Naive thymus-derived CD4-positive, alpha-beta T cell (primary cell): ENCODE measurements around the gene ITGBL1. TPM values are rescaled to one million over a fixed set of nuclear protein-coding genes. Genes with fewer than 3 reads are reported as not detected.

Experiments used
- ATAC-seq: fragments of 150-1000 bp; cut with Tn5 transposase; 2 replicates; pipeline ENCODE4 v1.10.0; 2021; ENCODE audit warnings: mild to moderate bottlenecking, moderate library complexity
- CTCF ChIA-PET: fragments of 350-600 bp; sonication (Branson Sonifier 250); formaldehyde crosslinking; loops from one replicate; lab custom pipeline; 2021; ENCODE audit warnings: antibody characterized with exemption; lab: Charles Lee
- POLR2A ChIA-PET: fragments of 350-600 bp; sonication (Branson Sonifier 250); formaldehyde crosslinking; loops from one replicate; lab custom pipeline; 2021; ENCODE audit warnings: antibody characterized with exemption, inconsistent platforms; lab: Charles Lee
- DNase-seq, 9 donors: peaks; one replicate each; pipeline versions ENCODE4 v3.0.0 to v3.0.0-alpha.2; 2020 to 2022; ENCODE audit warnings: mixed read lengths in 1 of 9
- H3K27ac ChIP-seq: one replicate; pipeline ENCODE4 v1.7.0; 2013; ENCODE audit warnings: mild to moderate bottlenecking, low read depth, low read length, moderate library complexity
- H3K27me3 ChIP-seq, 2 donors: one replicate each; pipeline ENCODE4 v1.7.0; 2013; ENCODE audit warnings: low read length in 2 of 2, mild to moderate bottlenecking in 2 of 2, moderate library complexity in 2 of 2; ENCODE audit not compliant: control insufficient read depth in 2 of 2, insufficient read depth in 2 of 2
- H3K36me3 ChIP-seq, 3 experiments: 1 replicate in 2 of 3; 2 replicates in 1 of 3; pipeline ENCODE4 v1.7.0; 2013; ENCODE audit warnings: low read length in 3 of 3, mild to moderate bottlenecking in 3 of 3, moderate library complexity in 1 of 3; ENCODE audit not compliant: insufficient read depth in 3 of 3, control insufficient read depth in 2 of 3
- H3K4me1 ChIP-seq, 2 donors: one replicate each; pipeline ENCODE4 v1.7.0; 2013; ENCODE audit warnings: low read length in 2 of 2, mild to moderate bottlenecking in 2 of 2, moderate library complexity in 1 of 2; ENCODE audit not compliant: control insufficient read depth in 2 of 2, insufficient read depth in 2 of 2
- H3K4me3 ChIP-seq: 2 replicates; pipeline ENCODE4 v1.7.0; 2013; ENCODE audit warnings: mild to moderate bottlenecking, low read length
- H3K9me3 ChIP-seq, 3 experiments: 1 replicate in 2 of 3; 2 replicates in 1 of 3; pipeline ENCODE4 v1.7.0; 2013; ENCODE audit warnings: low read length in 3 of 3; ENCODE audit not compliant: control insufficient read depth in 2 of 3
- H3K27ac Mint-ChIP-seq, 9 donors: one replicate each; pipeline ENCODE4 v1.8.0; 2020 to 2022; ENCODE audit warnings: mixed read lengths in 9 of 9, mild to moderate bottlenecking in 8 of 9, moderate library complexity in 5 of 9, inconsistent platforms in 2 of 9
- H3K27me3 Mint-ChIP-seq, 5 donors: one replicate each; pipeline ENCODE4 v1.8.0; 2021 to 2022; ENCODE audit warnings: mixed read lengths in 5 of 5, mild to moderate bottlenecking in 1 of 5
- H3K36me3 Mint-ChIP-seq, 5 donors: one replicate each; pipeline ENCODE4 v1.8.0; 2020 to 2022; ENCODE audit warnings: mixed read lengths in 5 of 5, mild to moderate bottlenecking in 3 of 5, inconsistent platforms in 1 of 5
- H3K4me1 Mint-ChIP-seq, 7 donors: one replicate each; pipeline ENCODE4 v1.8.0; 2020 to 2022; ENCODE audit warnings: mixed read lengths in 7 of 7, mild to moderate bottlenecking in 3 of 7, inconsistent platforms in 1 of 7
- H3K4me3 Mint-ChIP-seq, 10 donors: one replicate each; pipeline ENCODE4 v1.8.0; 2020 to 2022; ENCODE audit warnings: mild to moderate bottlenecking in 10 of 10, mixed read lengths in 10 of 10, moderate library complexity in 6 of 10, inconsistent platforms in 2 of 10
- H3K9me3 Mint-ChIP-seq, 11 donors: one replicate each; pipeline ENCODE4 v1.8.0; 2020 to 2022; ENCODE audit warnings: mixed read lengths in 11 of 11, mild to moderate bottlenecking in 4 of 11, inconsistent platforms in 1 of 11, moderate library complexity in 1 of 11
- intact Hi-C, 2 donors: fragments of 100-400 bp; cut with micrococcal nuclease; formaldehyde crosslinking; loops; one replicate each; pipeline ENCODE4 v1.15.1; 2023
- polyA plus RNA-seq, 2 donors: library from polyadenylated mRNA; unstranded; fragments of 300-500 nt; fragmentation: Illumina TruSeq; gene quantifications; one replicate each; pipeline ENCODE4 v1.2.3, GENCODE V29; 2021
- total RNA-seq, 6 experiments: library from RNA in 5 of 6; stranded (reverse) in 5 of 6; gene quantifications; 1 replicate in 5 of 6; 2 replicates in 1 of 6; pipeline ENCODE4 v1.2.3 and lab custom pipeline; 2021 to 2026

Gene ITGBL1
- total and polyA plus RNA-seq, 7 experiments from 2014 or later, result not detected

DNA sequence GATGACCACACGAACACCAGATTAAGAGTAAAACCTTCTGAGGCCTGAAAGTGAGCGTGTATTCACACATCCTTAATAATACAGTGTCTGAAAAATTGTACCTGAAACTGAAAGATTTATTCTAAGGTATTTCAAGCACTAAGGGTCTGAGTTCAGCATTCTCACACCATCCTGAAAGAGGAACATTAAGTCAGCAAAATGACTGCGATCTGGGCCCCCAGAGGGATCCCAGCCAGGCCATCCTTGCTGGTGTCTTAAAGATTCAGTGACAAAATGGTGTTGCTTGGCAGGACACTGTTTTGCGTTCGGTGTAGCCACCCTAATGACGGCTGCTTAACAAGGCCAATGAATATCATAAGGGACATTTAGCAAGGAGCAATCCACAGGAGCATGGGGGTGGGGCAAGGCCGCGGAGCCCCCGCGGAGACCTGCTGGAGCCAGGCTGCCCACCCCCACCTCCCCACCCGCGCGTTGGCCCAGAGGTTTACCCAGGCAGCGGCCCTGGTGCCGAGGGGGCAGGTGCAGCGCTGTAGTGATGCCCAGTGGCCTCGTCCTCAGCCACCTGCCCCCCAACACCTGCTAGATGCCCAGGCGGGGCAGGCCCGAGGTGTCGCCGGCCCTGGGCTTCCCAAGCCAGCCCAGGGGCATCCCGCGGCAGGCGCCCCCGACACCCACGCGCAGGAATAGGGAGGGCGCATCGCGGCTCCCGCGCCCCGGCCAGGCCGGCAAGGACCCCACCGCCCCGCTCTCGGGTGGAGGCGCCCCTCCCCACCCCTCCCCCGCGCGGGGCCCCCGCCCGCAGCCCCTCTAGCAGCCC, 36.9 kb upstream of the ITGBL1 start:
- H3K36me3 Mint-ChIP-seq, result no peaks in the 10 kb centered on the region
- peaks cover 3 to 7% of the 10 kb centered on the region in 2 donors for H3K27me3 ChIP-seq
- DNase-seq (no peak), ATAC-seq (no peak)
- CTCF ChIA-PET, result no interaction called here
- H3K27ac ChIP-seq, result no peak overlapping the region
- intact Hi-C loops, result no loop called here
- no peak overlapping the region for H3K4me3 ChIP-seq
- no peaks in the 10 kb centered on the region for H3K9me3 ChIP-seq
- POLR2A ChIA-PET, result no interaction called here
- H3K36me3 ChIP-seq, result no peaks in the 10 kb centered on the region
- no peaks in the 10 kb centered on the region for H3K4me1 ChIP-seq
- no peak overlapping the region for H3K27ac Mint-ChIP-seq
- H3K27me3 Mint-ChIP-seq, result peaks cover 38 to 67% (median 50%) of the 10 kb centered on the region in 5 donors
- peaks cover 0 to 13% (median 5%) of the 10 kb centered on the region in 7 donors for H3K4me1 Mint-ChIP-seq
- H3K4me3 Mint-ChIP-seq, result peak overlapping the region in 5 of 10 donors; percentile 11 to 60 (median 25)
- peaks cover 0 to 4% (median 0%) of the 10 kb centered on the region in 11 donors for H3K9me3 Mint-ChIP-seq

- ATAC-seq, result no peak
- Histone ChIP-seq H3K36me3 (no peaks in the 10 kb centered on the region), H3K27ac (no peak within 1 kb of the TSS), H3K4me3 (no peak within 1 kb of the TSS), H3K27me3 (peaks cover 3 to 7% of the 10 kb centered on the region in 2 donors), H3K9me3 (no peaks in the 10 kb centered on the region), H3K4me1 (no peaks in the 10 kb centered on the region)
- Mint-ChIP-seq H3K4me1 (peaks cover 0 to 13% (median 5%) of the 10 kb centered on the region in 7 donors), H3K27ac (no peak within 1 kb of the TSS), H3K4me3 (peak within 1 kb of the TSS in 8 of 10 donors; percentile 40 to 67 (median 50)), H3K27me3 (peaks cover 38 to 62% (median 50%) of the 10 kb centered on the region in 5 donors), H3K36me3 (no peaks in the 10 kb centered on the region), H3K9me3 (peaks cover 0 to 4% (median 0%) of the 10 kb centered on the region in 11 donors)
- ChIA-PET CTCF (no interaction called here), POLR2A (no interaction called here)
- peak in 1 of 9 donors; percentile 1 for DNase-seq
- intact Hi-C loops, result no loop called here
These were observed 36.1 kb upstream of the ITGBL1 start, which contains the start of gene NALCN for GRCh38 chr13:101416181-101417042. Gene NALCN (minus strand): TSS chr13:101416508. CDS start chr13:101399126, 17,382 bp downstream.

- Mint-ChIP-seq H3K4me3 (peak overlapping the region in 7 of 10 donors; percentile 40 to 67 (median 46)), H3K9me3 (peaks cover 0 to 4% (median 0%) of the 10 kb centered on the region in 11 donors), H3K27me3 (peaks cover 38 to 61% (median 50%) of the 10 kb centered on the region in 5 donors), H3K27ac (no peak overlapping the region), H3K36me3 (no peaks in the 10 kb centered on the region), H3K4me1 (peaks cover 0 to 13% (median 5%) of the 10 kb centered on the region in 7 donors)
- Histone ChIP-seq H3K9me3 (no peaks in the 10 kb centered on the region), H3K36me3 (no peaks in the 10 kb centered on the region), H3K27ac (no peak overlapping the region), H3K4me1 (no peaks in the 10 kb centered on the region), H3K27me3 (peaks cover under 1 to 7% of the 10 kb centered on the region in 2 donors), H3K4me3 (no peak overlapping the region)
- ChIA-PET CTCF (no interaction called here), POLR2A (no interaction called here)
- no peak for DNase-seq
- intact Hi-C loops, result no loop called here
- ATAC-seq, result no peak
These were observed 35.5 kb upstream of the ITGBL1 start for GRCh38 chr13:101417043-101417406.

GRCh38 chr13:101417501-101417900, 35.0 kb upstream of the ITGBL1 start:
- Histone ChIP-seq H3K27ac (no peak overlapping the region), H3K9me3 (no peaks in the 10 kb centered on the region), H3K4me3 (no peak overlapping the region), H3K36me3 (no peaks in the 10 kb centered on the region), H3K27me3 (peaks cover 0 to 7% of the 10 kb centered on the region in 2 donors), H3K4me1 (no peaks in the 10 kb centered on the region)
- H3K9me3 Mint-ChIP-seq, result peaks cover 0 to 4% (median 0%) of the 10 kb centered on the region in 11 donors
- intact Hi-C loops, result no loop called here
- ATAC-seq (no peak), DNase-seq (no peak)
- peaks cover 0 to 13% (median 5%) of the 10 kb centered on the region in 7 donors for H3K4me1 Mint-ChIP-seq
- POLR2A ChIA-PET, result no interaction called here
- H3K36me3 Mint-ChIP-seq, result no peaks in the 10 kb centered on the region
- H3K4me3 Mint-ChIP-seq, result peak overlapping the region in 1 of 10 donors; percentile 46
- CTCF ChIA-PET, result no interaction called here
- H3K27ac Mint-ChIP-seq, result no peak overlapping the region
- H3K27me3 Mint-ChIP-seq, result peaks cover 38 to 57% (median 45%) of the 10 kb centered on the region in 5 donors

- ATAC-seq, result no peak
- no peak overlapping the region for H3K4me3 ChIP-seq
- peaks cover 0 to 4% (median 0%) of the 10 kb centered on the region in 11 donors for H3K9me3 Mint-ChIP-seq
These were observed 28.6 kb upstream of the ITGBL1 start for GRCh38 chr13:101423872-101424271.

DNA sequence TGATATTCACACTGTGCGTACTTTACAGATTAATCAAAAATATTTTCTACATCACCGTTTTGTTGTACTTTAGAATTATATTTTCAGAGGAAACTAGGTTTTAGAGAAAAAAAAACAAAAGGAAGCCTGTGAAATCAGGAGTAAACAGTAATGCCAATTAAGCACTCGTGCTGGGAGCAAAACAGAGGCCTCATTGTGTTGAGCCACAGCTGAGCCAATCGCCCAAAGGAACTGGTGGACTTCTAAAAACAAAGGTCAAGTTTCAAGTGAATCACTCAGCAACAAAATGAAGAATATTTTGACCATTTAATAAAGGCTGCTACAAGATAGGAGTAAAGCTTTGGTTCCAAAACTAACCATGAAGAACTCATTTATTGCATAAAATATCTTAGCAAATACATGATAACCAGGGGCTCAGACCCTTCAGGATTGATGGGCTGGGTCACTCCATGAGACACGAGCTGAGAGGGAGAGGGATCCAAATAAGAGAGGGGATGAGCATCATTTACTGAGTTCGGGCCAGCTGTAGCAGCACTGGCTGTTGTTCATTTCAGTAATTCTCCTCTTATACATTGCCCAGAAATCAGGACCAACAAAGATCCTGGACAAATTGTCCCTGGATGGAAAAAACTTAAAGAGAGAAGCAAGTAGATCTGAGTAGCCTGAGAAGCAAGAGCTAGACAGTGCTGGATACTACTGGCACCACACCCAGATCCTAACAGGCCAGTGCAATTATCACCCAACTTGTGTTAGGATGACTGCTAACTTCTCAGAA, 27.9 kb upstream of the ITGBL1 start:
- no peak overlapping the region for H3K4me3 ChIP-seq
- no peak overlapping the region for H3K27ac Mint-ChIP-seq
- no peaks in the 10 kb centered on the region for H3K36me3 ChIP-seq
- ChIA-PET CTCF (no interaction called here), POLR2A (no interaction called here)
- H3K27me3 Mint-ChIP-seq, result peaks cover 0 to 18% (median 8%) of the 10 kb centered on the region in 5 donors
- ATAC-seq (no peak), DNase-seq (no peak)
- no peaks in the 10 kb centered on the region for H3K4me1 ChIP-seq
- H3K27me3 ChIP-seq, result no peaks in the 10 kb centered on the region
- no peak overlapping the region for H3K27ac ChIP-seq
- H3K9me3 Mint-ChIP-seq, result peaks cover 0 to 3% (median 0%) of the 10 kb centered on the region in 11 donors
- H3K4me1 Mint-ChIP-seq, result no peaks in the 10 kb centered on the region
- no peaks in the 10 kb centered on the region for H3K9me3 ChIP-seq
- intact Hi-C loops, result no loop called here
- no peaks in the 10 kb centered on the region for H3K36me3 Mint-ChIP-seq
- no peak overlapping the region for H3K4me3 Mint-ChIP-seq

More at GRCh38 chr13:101423872-101424271, 28.6 kb upstream of the ITGBL1 start:
- H3K27me3 Mint-ChIP-seq, result peaks cover 2 to 21% (median 13%) of the 10 kb centered on the region in 5 donors
- no peak overlapping the region for H3K4me3 Mint-ChIP-seq
- Histone ChIP-seq H3K36me3 (no peaks in the 10 kb centered on the region), H3K27me3 (no peaks in the 10 kb centered on the region), H3K9me3 (no peaks in the 10 kb centered on the region), H3K27ac (no peak overlapping the region), H3K4me1 (no peaks in the 10 kb centered on the region)
- DNase-seq, result no peak
- H3K4me1 Mint-ChIP-seq, result no peaks in the 10 kb centered on the region
- H3K36me3 Mint-ChIP-seq, result no peaks in the 10 kb centered on the region
- ChIA-PET POLR2A (no interaction called here), CTCF (no interaction called here)
- intact Hi-C loops, result no loop called here
- no peak overlapping the region for H3K27ac Mint-ChIP-seq
